GM12864 (cell line): ENCODE measurements around the gene GRAMD2B.
A peak's percentile ranks its signal among the peaks of the same experiment; 100 is the strongest.

Experiments used
- DNase-seq: peaks from one replicate; pipeline ENCODE4 v3.0.0-alpha.2; 2011; ENCODE audit warnings: low read depth
- H3K4me3 ChIP-seq: 2 replicates; pipeline ENCODE4 v1.5.1; 2011; ENCODE audit warnings: mild to moderate bottlenecking, low read depth, low read length, control low read depth
- TF ChIP-seq, protein P1 (sequence below): IDR thresholded peaks from 2 replicates; pipeline ENCODE4 v1.5.1; 2011; ENCODE audit warnings: low read depth, mild to moderate bottlenecking, moderate library complexity, low read length, control low read depth, inconsistent platforms; ENCODE audit errors: missing control alignments

The GRAMD2B gene

DNA sequence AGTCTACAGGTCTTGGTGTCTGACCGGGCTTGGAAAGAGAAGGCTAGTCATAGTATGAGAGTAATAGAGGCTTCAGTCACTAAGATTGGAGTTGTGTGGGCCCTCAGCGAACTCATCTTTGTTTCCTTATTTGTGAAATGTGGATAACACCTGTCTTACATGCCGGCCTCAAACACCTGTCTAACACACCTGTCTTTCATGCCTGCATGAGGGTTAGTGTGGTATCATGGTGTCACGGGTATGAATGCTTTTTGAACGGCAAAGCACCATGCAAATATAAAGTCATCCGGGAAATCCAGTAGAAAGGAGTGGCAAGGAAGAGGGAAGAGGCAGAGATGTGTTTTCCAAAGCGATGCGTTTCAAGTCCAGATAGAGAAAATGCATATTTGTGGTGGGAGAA is 25.5 kb downstream of the GRAMD2B start:
- no peak for DNase-seq
- TF ChIP-seq, protein P1, sequence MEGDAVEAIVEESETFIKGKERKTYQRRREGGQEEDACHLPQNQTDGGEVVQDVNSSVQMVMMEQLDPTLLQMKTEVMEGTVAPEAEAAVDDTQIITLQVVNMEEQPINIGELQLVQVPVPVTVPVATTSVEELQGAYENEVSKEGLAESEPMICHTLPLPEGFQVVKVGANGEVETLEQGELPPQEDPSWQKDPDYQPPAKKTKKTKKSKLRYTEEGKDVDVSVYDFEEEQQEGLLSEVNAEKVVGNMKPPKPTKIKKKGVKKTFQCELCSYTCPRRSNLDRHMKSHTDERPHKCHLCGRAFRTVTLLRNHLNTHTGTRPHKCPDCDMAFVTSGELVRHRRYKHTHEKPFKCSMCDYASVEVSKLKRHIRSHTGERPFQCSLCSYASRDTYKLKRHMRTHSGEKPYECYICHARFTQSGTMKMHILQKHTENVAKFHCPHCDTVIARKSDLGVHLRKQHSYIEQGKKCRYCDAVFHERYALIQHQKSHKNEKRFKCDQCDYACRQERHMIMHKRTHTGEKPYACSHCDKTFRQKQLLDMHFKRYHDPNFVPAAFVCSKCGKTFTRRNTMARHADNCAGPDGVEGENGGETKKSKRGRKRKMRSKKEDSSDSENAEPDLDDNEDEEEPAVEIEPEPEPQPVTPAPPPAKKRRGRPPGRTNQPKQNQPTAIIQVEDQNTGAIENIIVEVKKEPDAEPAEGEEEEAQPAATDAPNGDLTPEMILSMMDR = no peak
- H3K4me3 ChIP-seq = no peak overlapping the region

DNA sequence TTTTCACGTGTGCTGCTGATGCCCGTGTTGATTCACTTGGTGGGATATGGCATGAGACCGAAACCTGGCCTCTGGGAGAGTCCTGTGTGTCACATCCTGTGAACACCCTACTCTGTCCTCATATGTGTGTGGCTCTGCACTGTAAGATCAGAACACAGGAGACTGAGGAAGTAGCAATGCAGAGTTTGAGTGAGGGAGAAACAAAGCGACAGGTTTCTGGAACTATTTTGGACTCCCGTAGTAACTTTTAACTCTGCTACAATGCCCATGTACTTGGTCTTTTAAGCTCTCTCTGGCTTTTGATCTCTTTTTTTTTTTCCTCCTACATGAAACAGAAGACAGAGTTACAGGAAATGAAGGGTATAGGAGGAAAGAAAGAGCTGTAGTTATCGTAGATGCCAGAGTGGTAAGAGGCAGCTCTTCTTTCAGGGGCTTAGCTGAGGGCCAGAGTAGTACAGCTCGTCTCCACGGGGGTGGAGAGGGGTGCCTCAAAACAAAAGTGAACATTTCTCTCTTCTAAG is 26.6 kb downstream of the GRAMD2B start:
- TF ChIP-seq, protein P1 = no peak
- peak; percentile 77 for DNase-seq

DNA sequence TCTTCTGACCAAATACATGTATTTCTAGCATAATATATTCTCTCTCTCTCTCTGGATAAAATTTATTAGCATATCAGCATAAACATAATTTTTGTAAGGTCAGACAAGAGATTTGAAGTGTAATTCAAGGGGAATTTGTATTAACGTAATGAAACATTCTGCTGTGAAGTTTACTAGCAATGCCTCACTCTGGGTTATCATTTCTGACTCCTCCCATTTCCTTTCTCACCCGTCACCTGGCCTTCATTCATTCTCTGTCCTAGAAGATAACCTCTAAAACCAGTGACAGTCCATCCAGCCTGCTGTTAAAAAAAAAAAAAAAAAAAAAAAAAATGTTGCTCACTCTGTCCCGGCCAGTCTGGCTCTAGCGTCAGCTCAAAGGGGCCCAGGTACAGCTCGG is 27.1 kb downstream of the GRAMD2B start:
- TF ChIP-seq, protein P1 = no peak
- peak; percentile 29 for DNase-seq
- peak overlapping the region; percentile 41; the same call in 1 of the 2 replicates for H3K4me3 ChIP-seq

More for the DNA sequence above, 26.6 kb downstream of the GRAMD2B start:
- H3K4me3 ChIP-seq = peak overlapping the region; percentile 41

DNA sequence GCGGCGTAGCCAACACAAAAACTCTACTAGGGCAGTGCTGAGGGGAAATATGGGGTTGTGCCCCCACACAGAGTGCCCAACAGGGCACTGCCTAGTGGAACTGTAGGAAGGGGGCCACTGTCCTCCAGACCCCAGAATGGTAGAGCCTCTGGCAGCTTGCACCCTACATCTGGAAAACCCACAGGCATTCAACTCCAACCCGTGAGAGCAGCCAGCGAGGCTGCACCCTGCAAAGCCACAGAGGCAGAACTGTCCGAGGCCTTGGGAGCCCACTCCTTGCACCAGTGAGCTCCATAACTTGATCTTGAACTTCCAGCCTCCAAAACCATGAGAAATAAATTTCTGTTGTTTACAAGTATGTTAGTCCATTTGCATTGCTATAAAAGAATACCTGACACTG is 27.7 kb downstream of the GRAMD2B start:
- TF ChIP-seq, protein P1 = no peak
- H3K4me3 ChIP-seq = no peak overlapping the region

GRCh38 chr5:126452477-126452876 is 29.3 kb downstream of the GRAMD2B start:
- TF ChIP-seq, protein P1 = no peak
- H3K4me3 ChIP-seq = no peak overlapping the region
- no peak for DNase-seq

More for the DNA sequence above, 27.7 kb downstream of the GRAMD2B start:
- no peak for DNase-seq

GRCh38 chr5:126454081-126454480 is 30.9 kb downstream of the GRAMD2B start:
- TF ChIP-seq, protein P1 = no peak
- no peak for DNase-seq
- no peak overlapping the region for H3K4me3 ChIP-seq

GRCh38 chr5:126454535-126454934 is 31.3 kb downstream of the GRAMD2B start:
- TF ChIP-seq, protein P1 = no peak
- no peak overlapping the region for H3K4me3 ChIP-seq
- DNase-seq = no peak
